Panc1 (cell line): Measurements from ENCODE around the gene FMR1. TPM values are rescaled to one million over a fixed set of nuclear protein-coding genes. Genes with fewer than 3 reads are reported as not detected.

Source experiments
- ATAC-seq: fragments of 200-7000 bp; cut with Tn5 transposase; 2 replicates; pipeline ENCODE4 v1.9.1; 2020; ENCODE audit warnings: mild to moderate bottlenecking, moderate library complexity
- BruUV-seq: library from RNA; stranded (reverse); fragments of 400-500 nt; replicated peaks from 2 replicates; lab custom pipeline; 2021; lab: Mats Ljungman, UMichigan
- CTCF ChIA-PET: fragments of 300-600 bp; sonication (Branson Sonifier 250); formaldehyde crosslinking; loops from one replicate; lab custom pipeline; 2022; ENCODE audit warnings: antibody characterized with exemption; lab: Charles Lee
- POLR2A ChIA-PET: fragments of 300-600 bp; sonication (Branson Sonifier 250); formaldehyde crosslinking; loops from one replicate; lab custom pipeline; 2022; ENCODE audit warnings: antibody characterized with exemption; lab: Charles Lee
- DNase-seq: peaks from one replicate; pipeline ENCODE4 v3.0.0-alpha.2; 2010; ENCODE audit warnings: low read depth, low spot score
- H3K27ac ChIP-seq: 2 replicates; pipeline ENCODE4 v1.5.1; 2011; ENCODE audit warnings: mild to moderate bottlenecking, low read length, inconsistent platforms
- H3K27me3 ChIP-seq: fragments of 200-500 bp; sonication (Bioruptor generic); 2 replicates; pipeline ENCODE4 v1.6.0; 2014; ENCODE audit warnings: low read length, inconsistent platforms; ENCODE audit not compliant: control insufficient read depth, insufficient read depth
- H3K36me3 ChIP-seq: fragments of 200-500 bp; sonication (Bioruptor generic); 2 replicates; pipeline ENCODE4 v1.5.1; 2014; ENCODE audit warnings: inconsistent platforms, mild to moderate bottlenecking, low read length, moderate library complexity; ENCODE audit not compliant: control insufficient read depth, insufficient read depth
- H3K4me1 ChIP-seq: 2 replicates; pipeline ENCODE4 v1.5.1; 2011; ENCODE audit warnings: inconsistent platforms, mild to moderate bottlenecking, low read length, moderate library complexity; ENCODE audit not compliant: control insufficient read depth, insufficient read depth
- H3K4me3 ChIP-seq, 2 experiments: 2 replicates each; pipeline ENCODE4 v1.5.1; 2011 to 2012; ENCODE audit warnings: low read depth in 2 of 2, low read length in 2 of 2, mild to moderate bottlenecking in 2 of 2, inconsistent platforms in 1 of 2, moderate library complexity in 1 of 2
- H3K9me3 ChIP-seq: fragments of 200-500 bp; sonication (Bioruptor generic); 2 replicates; pipeline ENCODE4 v1.5.1; 2014; ENCODE audit warnings: low read depth, mild to moderate bottlenecking, inconsistent platforms, low read length, moderate library complexity; ENCODE audit not compliant: control insufficient read depth, insufficient read depth
- CTCF ChIP-seq: fragments of 450-650 bp; IDR thresholded peaks from 2 replicates; pipeline ENCODE4 v1.5.1; 2017; ENCODE audit warnings: mild to moderate bottlenecking
- POLR2AphosphoS5 ChIP-seq: IDR thresholded peaks from 2 replicates; pipeline ENCODE4 v1.6.1; 2012; ENCODE audit warnings: mild to moderate bottlenecking, low read depth, low read length, moderate library complexity
- REST ChIP-seq, 2 experiments: IDR thresholded peaks; 2 replicates each; pipeline ENCODE4 v1.6.1; 2011 to 2012; ENCODE audit warnings: low read depth in 2 of 2, control low read depth in 1 of 2, low read length in 1 of 2, mild to moderate bottlenecking in 1 of 2, moderate library complexity in 1 of 2; ENCODE audit not compliant: insufficient read depth in 1 of 2
- SIN3A ChIP-seq: IDR thresholded peaks from 2 replicates; pipeline ENCODE4 v1.6.1; 2012; ENCODE audit warnings: low read depth, mild to moderate bottlenecking, low read length, moderate library complexity, borderline replicate concordance; ENCODE audit not compliant: insufficient read depth
- TCF7L2 ChIP-seq: IDR thresholded peaks from 2 replicates; pipeline ENCODE4 v1.6.1; 2011; ENCODE audit warnings: mild to moderate bottlenecking, low read depth, low read length, inconsistent platforms
- in situ Hi-C: cut with HindIII; loops from 2 replicates; pipeline ENCODE4 v1.10.0; 2016; ENCODE audit warnings: low sequenced_read_pairs, low pct_unique_long_range_greater_than_20kb
- intact Hi-C: fragments of 100-400 bp; cut with micrococcal nuclease; formaldehyde crosslinking; loops from one replicate; pipeline ENCODE4 v1.10.0; 2022; ENCODE audit not compliant: unreplicated experiment
- total RNA-seq: library from RNA; stranded (reverse); gene quantifications from one replicate; pipeline ENCODE4 v1.2.1, GENCODE V29; 2021; ENCODE audit not compliant: unreplicated experiment

The FMR1 gene
- total RNA-seq, 1 experiment from 2014 or later, result 68.9 TPM

GRCh38 chrX:147962476-147962875, 50.8 kb downstream of the FMR1 start:
- TF ChIP-seq REST (IDR thresholded peaks at IDR 0.05; ENCODE audit: insufficient read depth in 1 of 2, low read depth in 2 of 2, low read length in 1 of 2) (no peak), SIN3A (no peak), TCF7L2 (no peak), CTCF (no peak)
- Histone ChIP-seq H3K9me3 (no peaks in the 10 kb centered on the region), H3K36me3 (no peaks in the 10 kb centered on the region), H3K4me3 (no peak overlapping the region), H3K27ac (no peak overlapping the region), H3K27me3 (no peaks in the 10 kb centered on the region), H3K4me1 (no peaks in the 10 kb centered on the region)
- intact Hi-C loops (no loop called here), in situ Hi-C loops (no loop called here)
- DNase-seq (no peak), ATAC-seq (no peak)
- no TSS peak for BruUV-seq
- CTCF ChIA-PET, result no interaction called here
- POLR2A ChIA-PET, result no interaction called here

- ChIA-PET CTCF (no interaction called here), POLR2A (no interaction called here)
- Histone ChIP-seq H3K4me1 (no peaks in the 10 kb centered on the region), H3K9me3 (no peaks in the 10 kb centered on the region), H3K4me3 (no peak overlapping the region), H3K36me3 (no peaks in the 10 kb centered on the region), H3K27me3 (no peaks in the 10 kb centered on the region), H3K27ac (no peak overlapping the region)
- no TSS peak for BruUV-seq
- DNase-seq (no peak), ATAC-seq (no peak)
- intact Hi-C loops (no loop called here), in situ Hi-C loops (no loop called here)
- TF ChIP-seq REST (IDR thresholded peaks at IDR 0.05; ENCODE audit: insufficient read depth in 1 of 2, low read depth in 2 of 2, low read length in 1 of 2), result no peak
- no peak for TF ChIP-seq SIN3A
- no peak for TF ChIP-seq POLR2AphosphoS5
- TF ChIP-seq CTCF, result no peak
- no peak for TF ChIP-seq TCF7L2
Observed at GRCh38 chrX:147978931-147979330, 67.2 kb downstream of the FMR1 start.
